HG03432 (cell line): Measurements from ENCODE around the gene PAGE2B.
"Not testable (repeated sequence)": the region's sequence is repeated elsewhere in the genome, so short reads cannot be mapped to it uniquely, and the experiment has no call there.

ENCODE experiments used
- ATAC-seq: cut with Tn5 transposase; IDR thresholded peaks from one replicate; pipeline ENCODE4 v1.9.1; 2021; ENCODE audit warnings: mild to moderate bottlenecking, moderate library complexity; ENCODE audit not compliant: unreplicated experiment

PAGE2B gene, protein sequence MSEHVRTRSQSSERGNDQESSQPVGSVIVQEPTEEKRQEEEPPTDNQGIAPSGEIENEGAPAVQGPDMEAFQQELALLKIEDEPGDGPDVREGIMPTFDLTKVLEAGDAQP

DNA sequence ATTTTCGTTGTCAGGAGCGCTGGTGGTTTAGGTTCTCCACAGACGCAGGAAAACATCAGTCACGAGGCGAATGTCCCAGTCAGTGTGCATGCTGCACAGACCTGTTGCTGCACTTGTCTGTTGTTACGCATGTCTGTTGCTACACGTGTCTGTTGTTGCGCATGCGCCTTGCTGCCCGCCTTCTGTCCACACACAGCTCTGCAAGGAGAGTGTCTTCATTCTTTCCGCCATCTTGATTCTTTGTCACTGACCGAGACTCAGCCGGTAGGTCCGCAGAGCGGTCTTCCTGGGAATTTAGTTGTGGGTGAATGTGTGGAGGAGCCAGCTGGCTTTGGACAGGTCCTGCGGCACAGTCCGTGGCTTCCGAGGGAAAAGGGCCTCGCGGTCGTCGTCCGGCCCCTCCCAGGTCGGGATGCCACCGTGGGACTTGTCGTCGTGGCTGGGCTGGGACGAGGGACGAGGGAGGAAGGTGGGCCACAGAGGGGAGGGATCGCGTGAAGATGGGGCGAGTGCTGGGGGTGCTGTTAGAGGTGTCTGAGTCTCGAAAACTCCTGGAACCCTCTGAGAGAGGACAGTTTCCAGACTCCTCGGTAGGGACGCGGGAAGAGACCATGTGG, at the start of gene PAGE2B:
TSS of gene PAGE2B (plus strand) at position 180 of the 617 bp plus-strand sequence. CDS start 1,012 bp downstream, outside the sequence.
- ATAC-seq = no peak

DNA sequence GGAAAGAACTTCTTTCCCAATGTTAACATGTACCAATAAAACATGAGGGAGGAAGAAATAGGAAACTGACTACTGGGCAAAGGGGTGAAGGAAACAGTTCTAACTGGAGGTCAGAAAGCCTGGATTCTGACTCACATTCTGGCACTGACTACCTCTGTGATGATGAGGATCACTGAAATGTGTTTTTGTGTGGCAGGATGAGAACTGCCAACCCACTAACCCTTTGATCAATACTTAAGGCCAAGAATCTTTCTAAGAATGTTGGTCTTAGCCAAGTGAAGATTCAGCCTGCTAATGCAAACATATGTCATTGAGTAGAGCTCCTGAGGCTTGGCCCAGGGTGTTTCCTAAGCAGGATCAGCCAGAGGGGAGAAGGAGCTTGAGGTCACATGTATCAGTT, 48.7 kb upstream of the PAGE2B start:
- ATAC-seq = no peak

DNA sequence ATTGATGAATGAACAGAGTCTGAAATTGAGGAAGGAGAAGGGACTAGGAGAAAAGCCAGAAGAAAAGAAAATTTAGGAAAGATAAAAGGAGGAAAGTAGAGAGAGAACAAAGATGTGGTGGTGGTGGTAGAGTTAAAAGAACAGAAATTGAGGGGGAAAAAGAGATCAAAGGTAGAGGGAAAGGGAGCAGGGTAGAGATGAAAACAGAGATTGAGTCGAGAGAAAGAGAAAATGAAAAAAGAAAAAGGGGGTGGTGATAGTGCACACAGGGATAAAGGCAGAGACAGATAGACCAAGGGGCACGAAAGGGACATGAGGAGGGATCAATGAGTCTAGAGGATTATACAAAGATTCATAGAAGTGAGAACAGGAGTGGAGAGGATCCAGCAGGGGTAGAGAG, 48.0 kb upstream of the PAGE2B start:
- no peak for ATAC-seq

DNA sequence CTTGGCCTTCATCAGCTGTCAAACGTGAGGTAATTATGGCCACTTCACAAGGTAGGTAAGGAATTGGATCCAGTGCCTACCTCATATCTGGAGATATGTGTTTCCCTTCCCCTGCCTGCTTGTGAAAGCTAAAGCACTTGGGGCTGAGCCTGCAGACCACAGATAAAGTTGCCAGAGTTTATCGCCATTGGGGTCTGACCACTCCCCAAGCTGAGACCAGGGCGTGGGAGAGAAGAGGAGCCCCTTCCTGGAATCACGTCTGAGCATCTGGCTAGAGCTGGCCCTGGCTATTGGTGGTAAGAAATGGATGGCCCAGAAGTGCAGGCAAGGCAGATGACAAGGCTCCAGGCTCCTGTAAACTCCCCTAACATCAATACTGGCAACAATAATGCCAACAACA, 46.8 kb upstream of the PAGE2B start:
- ATAC-seq = no peak

DNA sequence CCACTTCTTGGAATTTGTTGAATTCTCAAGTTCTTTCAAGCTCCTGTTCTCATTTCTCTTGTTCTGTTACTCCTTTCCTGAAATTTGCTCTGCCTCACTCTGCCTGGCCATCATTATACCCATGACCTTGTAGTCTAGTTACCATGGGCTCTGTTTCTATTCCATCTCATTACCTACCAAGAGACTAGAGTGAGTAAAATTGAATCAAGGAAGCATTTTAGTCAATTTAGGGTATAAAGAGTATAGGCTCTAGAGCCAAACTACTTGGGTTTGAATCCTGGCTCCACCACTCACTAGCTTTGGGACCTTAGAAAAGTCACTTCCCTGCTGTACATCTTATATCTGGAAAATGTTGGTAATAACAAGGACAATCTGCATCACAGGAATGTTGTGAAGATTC, 46.2 kb upstream of the PAGE2B start:
- ATAC-seq = no peak

DNA sequence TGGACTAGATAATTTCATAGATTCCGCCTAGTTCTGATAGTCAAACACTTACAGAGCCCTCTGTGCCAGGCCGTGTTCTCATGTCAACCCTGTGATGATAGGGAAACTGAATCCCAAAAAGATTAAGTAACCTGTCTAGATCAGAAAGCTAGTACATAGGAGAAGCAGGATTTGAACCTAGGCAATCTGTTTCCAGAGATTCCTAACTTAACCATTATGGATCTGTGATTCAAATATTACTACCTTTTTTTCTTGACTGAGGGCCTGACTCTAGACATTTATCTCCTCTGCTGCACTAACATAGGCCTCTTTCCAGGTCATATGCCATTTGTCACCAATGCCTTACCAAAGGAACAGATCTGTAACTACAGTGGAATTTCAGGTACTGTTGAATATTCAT, 45.5 kb upstream of the PAGE2B start:
- no peak for ATAC-seq

DNA sequence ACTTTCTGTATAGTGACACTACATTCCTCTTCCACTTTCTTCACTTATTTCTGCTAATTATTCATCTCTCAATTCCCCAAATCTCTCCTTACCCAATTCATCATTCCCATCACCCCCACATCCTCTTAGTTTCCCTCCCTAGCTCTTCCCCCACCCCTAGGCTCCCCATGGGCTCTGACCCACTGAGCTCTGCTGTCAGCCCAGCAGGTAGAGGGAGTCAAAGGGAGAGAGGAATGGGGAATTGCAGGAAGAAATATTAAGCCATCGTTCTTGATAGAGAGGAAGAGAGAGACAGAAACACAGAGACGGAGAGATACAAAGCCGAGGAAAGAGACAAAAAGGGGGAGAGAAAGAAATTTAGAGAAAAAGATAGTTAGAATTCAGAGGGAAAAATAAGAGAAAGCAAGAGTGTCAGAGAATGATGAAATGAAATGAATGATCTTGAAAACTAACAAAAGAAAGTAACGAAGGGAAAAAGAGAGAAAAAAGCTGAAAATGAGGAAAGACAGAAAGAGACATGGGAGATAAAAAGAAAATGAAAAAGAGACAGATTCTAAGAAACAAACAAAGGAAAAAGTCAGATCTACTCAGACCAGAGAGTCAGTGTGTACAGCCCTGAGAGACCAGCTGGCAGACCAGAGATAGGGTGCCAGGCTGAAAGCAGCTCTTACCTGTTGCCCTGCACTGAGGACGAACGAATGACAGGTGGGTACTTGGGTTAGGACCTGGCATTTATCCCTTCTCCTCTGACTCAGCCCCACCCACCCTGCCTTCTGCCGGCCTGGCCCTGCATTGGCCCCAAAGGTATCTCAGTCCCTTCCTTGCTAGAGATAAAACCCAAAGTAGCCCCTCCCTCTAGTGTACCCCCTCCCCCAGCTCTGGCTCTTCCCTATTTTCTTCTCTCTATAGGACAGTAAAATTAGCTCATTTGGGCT, 44.3 kb upstream of the PAGE2B start, which contains the start of gene ALAS2:
TSS of gene ALAS2 (minus strand) at position 707 of the 935 bp plus-strand sequence. CDS start 4,977 bp downstream, outside the sequence.
- no peak for ATAC-seq

DNA sequence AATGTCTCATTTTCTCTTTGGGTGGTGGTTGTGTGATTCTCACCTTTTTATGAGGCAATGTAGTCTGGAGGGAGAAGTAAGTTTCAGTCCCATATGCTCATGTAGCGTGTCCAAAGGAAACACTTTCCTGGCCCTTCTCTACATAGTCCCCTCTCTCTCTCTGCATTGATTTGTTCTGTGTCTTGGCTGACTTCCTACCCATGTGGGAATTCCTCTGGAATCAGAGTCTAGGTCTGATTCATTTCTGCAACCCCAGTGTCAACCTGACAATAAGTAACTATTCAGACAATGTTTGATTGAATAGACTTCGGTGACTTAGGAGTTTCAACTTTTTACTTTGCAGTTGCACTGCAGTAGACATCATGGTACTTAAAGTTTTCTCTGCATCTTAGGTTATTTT, 41.4 kb upstream of the PAGE2B start:
- no peak for ATAC-seq

DNA sequence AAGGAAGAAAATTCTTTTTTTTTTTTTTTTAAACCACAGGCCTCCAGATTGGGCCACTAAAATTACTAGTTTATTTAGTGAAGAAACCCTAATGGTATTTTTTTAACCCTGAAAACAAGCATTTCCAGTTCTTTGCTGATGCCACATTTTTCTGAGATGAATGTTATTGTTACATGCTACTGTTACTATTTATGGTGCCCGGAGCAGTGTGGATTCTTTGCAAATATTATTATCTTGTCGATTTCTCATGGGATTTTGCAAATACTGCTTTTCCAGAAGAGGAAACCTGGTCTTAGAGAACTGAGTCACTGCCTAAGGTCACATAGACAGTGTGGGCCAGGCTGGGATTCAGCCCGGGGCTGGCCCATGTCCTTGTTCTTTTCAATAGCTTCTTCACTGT, 35.4 kb upstream of the PAGE2B start:
- no peak for ATAC-seq

DNA sequence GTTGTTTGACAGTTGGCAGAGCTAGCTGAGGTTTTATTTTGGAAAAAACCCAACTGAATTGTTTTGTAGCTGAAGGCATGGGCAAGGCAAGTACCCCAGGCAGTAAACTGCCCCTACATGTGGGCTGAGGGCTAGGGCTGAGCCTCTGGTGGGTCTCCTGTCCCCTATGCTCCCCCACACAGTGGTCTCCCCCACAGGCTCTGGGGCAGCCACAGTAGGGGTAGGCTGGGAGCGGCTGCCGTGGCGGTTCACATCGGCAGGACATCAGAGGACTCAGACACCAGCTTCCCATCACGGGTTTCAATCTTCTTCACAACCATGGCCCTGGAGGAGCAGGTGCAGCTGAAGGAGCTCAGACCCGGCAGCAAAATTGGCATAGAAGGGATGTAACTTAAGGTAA, 33.3 kb upstream of the PAGE2B start:
- no peak for ATAC-seq

DNA sequence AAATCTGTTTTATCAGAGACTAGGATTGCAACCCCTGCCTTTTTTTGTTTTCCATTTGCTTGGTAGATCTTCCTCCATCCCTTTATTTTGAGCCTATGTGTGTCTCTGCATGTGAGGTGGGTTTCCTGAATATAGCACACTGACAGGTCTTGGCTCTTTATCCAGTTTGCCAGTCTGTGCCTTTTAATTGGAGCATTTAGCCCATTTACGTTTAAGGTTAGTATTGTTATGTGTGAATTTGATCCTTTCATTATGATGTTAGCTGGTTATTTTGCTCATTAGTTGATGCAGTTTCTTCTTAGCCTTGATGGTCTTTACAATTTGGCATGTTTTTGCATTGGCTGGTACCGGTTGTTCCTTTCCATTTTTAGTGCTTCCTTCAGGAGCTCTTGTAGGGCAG, 24.2 kb upstream of the PAGE2B start:
- ATAC-seq = not testable (repeated sequence)

DNA sequence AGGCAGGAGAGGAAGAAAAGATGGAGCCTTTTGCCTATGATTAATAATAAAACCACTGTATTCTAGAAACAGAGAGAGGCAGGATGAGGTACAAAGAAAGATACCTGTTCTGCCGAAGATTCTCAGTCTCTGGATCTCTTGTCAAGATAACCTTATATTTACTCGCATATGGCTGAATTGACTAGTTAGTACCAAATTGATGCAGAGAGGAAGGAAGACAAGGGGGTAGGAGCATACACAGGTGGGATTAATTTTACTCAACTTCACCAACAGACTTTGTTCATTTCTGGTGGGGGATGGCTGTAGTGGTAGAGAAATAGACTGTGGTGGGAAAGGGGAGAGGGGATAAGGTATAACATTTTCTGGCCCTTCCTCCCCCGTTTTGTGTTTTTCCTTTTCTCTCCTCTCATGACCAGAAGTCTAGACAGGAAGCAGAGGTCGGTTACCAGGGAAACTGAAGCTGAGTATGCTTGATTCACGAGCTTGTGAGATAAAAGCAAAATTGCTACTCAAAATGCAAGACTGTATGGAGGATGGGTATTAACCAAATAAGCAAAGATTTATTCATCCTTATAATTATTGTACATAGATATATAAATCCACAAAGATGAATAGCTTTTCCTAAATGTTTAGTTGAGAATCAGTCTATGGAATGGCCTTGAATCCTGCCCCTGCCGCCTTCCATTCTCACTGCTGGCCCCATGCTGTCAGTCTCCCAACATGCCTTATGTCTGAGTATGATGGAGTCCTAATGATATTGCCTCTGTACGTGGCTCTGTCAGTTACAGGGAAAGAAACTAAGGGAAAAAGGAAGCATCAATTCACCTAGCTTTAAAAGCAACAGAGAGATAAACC, 17.8 kb upstream of the PAGE2B start:
- no peak for ATAC-seq

DNA sequence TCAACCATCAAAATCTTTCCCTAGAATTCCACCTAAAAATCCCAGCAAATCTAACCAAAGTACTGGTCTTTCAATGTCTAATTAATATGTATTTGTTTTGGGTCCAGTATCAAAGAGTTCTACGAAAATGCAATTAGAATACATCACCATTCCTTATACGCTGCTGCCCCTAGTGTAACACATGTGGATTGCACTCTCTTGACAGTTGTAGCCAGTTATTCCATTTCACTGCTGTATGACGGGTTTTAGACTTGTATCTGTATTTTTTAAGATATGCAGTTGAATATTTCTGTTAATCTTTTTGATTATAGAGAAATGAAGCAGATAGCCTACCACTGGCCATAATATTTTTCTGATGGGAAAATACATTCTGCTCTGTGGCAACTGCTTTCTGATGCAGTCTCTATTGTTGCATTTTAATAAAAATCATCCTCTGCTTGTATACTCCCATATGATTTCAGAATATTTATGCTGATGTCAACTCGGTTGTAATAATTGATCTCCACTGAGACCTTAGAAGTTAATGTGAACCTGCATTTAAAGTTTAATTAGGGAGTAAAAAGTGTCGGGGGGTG, 17.1 kb upstream of the PAGE2B start:
- ATAC-seq = peak; percentile 62

DNA sequence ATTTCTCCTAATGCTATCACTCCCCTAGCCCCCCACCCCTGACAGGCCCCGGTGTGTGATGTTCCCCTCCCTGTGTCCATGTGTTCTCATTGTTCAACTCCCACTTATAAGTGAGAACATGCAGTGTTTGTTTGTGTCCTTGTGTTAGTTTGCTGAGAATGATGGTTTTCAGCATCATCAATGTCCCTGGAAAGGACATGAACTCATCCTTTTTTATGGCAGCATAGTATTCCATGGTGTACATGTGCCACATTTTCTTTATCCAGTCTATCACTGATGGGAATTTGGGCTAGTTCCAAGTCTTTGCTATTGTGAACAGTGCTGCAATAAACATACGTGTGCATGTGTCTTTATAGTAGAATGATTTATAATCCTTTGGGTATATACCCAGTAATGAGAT, 7.7 kb upstream of the PAGE2B start:
- ATAC-seq = not testable (repeated sequence)

DNA sequence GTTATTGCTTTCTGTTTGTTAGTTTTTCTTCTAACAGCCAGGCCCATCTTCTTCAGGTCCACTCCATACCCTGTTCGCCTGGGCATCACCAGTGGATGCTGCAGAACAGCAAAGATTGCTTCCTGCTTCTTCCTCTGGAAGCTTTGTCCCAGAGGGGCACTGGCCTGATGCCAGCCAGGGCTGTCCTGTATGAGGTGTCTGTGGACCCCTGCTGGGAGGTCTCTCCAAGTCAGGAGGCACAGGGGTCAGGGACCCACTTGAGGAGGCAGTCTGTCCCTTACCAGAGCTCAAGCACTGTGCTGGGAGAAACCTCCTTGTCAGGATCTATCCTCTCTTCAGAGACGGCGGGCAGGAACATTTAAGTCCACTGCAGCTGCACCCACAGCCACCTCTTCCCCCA, 2.5 kb upstream of the PAGE2B start:
- ATAC-seq = no peak

DNA sequence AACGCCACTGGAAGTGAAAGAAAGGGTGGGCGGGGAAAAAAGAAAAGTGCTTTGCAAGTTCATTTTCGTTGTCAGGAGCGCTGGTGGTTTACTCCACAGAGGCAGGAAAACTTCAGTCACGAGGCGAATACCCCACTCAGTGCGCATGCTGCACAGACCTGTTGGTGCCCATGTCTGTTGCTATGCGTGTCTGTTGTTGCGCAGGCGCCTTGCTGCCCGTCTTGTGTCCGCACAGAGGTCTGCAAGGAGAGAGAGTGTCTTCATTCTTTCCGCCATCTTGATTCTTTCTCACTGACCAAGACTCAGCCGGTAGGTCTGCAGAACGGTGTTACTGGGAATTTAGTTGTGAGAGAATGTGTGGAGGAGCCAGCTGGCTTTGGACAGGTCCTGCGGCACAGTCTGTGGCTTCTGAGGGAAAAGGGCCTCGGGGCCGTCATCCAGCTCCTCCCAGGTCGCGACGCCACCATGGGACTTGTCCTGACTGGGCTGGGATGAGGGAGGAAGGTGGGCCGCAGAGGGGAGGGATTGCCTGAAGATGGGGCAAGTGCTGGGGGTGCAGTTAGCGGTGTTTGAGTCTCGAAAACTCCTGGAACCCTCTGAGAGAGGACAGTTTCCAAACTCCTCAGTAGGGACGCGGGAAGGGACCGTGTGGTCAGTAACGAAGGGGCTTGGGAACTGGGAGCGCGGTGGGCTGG, 14.1 kb downstream of the PAGE2B start, which contains the start of gene PAGE2:
TSS of gene PAGE2 (plus strand) at position 224 of the 695 bp plus-strand sequence. CDS start 1,003 bp downstream, outside the sequence.
- no peak for ATAC-seq

DNA sequence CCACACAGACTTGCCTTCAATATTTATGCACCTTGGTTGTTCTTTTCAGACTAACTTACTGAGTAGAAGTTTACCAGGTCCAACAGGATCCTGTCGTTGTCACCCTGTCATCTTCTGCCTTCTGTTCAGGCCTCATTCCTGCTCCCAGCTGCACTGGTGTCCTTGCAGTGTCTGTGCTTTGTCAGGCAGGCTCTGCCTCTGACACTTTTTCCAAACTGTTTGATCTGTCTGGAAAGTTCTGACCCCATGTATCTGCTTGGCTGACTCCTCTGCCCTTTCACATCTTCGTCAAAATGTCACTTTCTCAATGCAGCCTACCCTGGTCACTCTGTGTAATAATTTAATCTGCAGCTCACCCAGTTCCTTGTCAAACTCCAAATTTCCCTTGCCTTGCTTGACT, 23.9 kb downstream of the PAGE2B start:
- ATAC-seq = no peak

DNA sequence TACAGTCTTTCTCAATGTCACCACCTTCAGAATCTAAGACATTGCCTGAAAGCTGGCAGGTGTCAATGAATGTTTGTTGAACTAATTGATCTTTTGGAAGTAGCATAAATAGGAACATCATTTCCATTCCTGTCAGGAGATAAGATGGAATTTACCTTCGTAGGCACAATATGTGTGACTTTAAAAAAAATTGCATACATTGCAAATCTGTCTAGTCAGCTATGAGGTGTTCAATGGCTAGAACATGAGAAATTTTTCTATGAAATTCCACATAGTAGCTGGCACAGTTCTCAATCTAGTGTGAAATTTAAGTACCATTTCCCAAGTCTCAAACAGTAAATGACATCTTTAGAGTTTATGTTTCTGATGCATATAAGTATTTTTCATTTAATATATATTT, 24.3 kb downstream of the PAGE2B start:
- no peak for ATAC-seq

DNA sequence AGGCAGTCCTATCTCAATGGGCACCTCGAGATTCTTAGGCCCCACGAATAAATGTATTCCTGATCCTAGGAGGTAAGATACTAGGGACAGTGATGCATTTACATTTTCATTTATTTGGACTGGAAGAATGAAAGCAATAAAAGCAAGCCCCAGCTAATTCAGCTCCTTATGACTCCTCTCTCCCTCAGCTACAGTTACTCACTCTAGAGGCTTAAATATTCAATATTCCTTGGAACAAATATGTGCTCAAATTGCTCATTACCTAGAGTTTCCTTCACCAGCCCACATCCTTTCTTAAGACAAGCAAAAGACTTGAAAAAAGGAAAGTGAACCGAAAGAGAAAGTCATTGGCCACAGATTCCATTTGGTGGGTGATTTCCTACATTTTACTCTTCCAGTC, 27.9 kb downstream of the PAGE2B start:
- ATAC-seq = no peak

DNA sequence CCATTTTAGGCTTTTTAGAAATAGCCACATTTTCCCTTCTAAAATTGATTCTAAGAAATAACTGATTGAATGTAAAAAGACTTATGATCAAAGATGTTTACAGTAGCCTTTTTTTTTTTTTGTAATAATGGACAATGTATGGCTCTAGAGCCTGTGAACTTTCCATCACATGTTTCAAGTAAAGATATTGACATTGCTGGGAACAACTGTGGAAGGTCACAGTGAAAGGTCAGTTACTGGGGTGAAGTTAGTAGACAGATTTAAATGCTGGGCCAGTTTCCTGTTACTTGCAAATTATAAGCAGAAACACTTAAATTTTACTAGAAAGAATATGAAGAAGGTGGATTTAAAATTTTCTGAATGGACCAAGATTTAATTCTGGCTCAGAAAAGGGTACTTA, 32.4 kb downstream of the PAGE2B start:
- no peak for ATAC-seq
